OCI-LY1 (cell line): ENCODE results near the gene ZKSCAN4.

Experiments
- H2AFZ ChIP-seq: fragments of 200-600 bp; sonication (generic), shearing (Covaris generic); 2 replicates; pipeline ENCODE4 v1.6.0; 2014; ENCODE audit warnings: antibody characterized with exemption, mild to moderate bottlenecking, low read length
- H3F3A ChIP-seq: fragments of 200-600 bp; sonication (generic), shearing (Covaris generic); 2 replicates; pipeline ENCODE4 v1.6.0; 2014; ENCODE audit warnings: mild to moderate bottlenecking, antibody characterized with exemption, low read length, moderate library complexity; ENCODE audit not compliant: insufficient read depth
- H3K27ac ChIP-seq: fragments of 200-600 bp; sonication (generic); 2 replicates; pipeline ENCODE4 v1.5.1; 2014; ENCODE audit warnings: low read length, mixed run types, mild to moderate bottlenecking, low read depth; ENCODE audit not compliant: poor library complexity, severe bottlenecking
- H3K27me3 ChIP-seq: fragments of 200-600 bp; sonication (generic); 2 replicates; pipeline ENCODE4 v1.6.0; 2014; ENCODE audit warnings: antibody characterized with exemption, mild to moderate bottlenecking, low read length, moderate library complexity; ENCODE audit not compliant: insufficient read depth
- H3K36me3 ChIP-seq: fragments of 200-600 bp; sonication (generic); 2 replicates; pipeline ENCODE4 v1.6.1; 2014; ENCODE audit warnings: mild to moderate bottlenecking, antibody characterized with exemption, low read length, moderate library complexity, mixed read lengths; ENCODE audit not compliant: insufficient read depth
- H3K4me1 ChIP-seq: fragments of 200-600 bp; sonication (generic); 2 replicates; pipeline ENCODE4 v1.5.1; 2014; ENCODE audit warnings: mild to moderate bottlenecking, low read length, moderate library complexity; ENCODE audit not compliant: insufficient read depth, severe bottlenecking
- H3K4me2 ChIP-seq: fragments of 200-600 bp; sonication (generic), shearing (Covaris generic); 2 replicates; pipeline ENCODE4 v1.6.1; 2014; ENCODE audit warnings: low read length
- H3K4me3 ChIP-seq: fragments of 200-600 bp; sonication (generic); 2 replicates; pipeline ENCODE4 v1.5.1; 2014; ENCODE audit warnings: low read length, low read depth, mild to moderate bottlenecking, mixed read lengths; ENCODE audit not compliant: poor library complexity, severe bottlenecking
- H3K79me2 ChIP-seq: fragments of 200-600 bp; shearing (Covaris generic); 2 replicates; pipeline ENCODE4 v1.6.1; 2016; ENCODE audit warnings: mixed run types, low read length, mixed read lengths; ENCODE audit not compliant: insufficient read depth
- H3K9ac ChIP-seq: fragments of 200-600 bp; sonication (generic), shearing (Covaris generic); 2 replicates; pipeline ENCODE4 v1.6.1; 2014; ENCODE audit warnings: mild to moderate bottlenecking, low read length, mixed read lengths
- H3K9me2 ChIP-seq: fragments of 200-600 bp; sonication (generic), shearing (Covaris generic); 2 replicates; pipeline ENCODE4 v1.6.1; 2014; ENCODE audit warnings: low read depth, mild to moderate bottlenecking, low read length, mixed read lengths
- H3K9me3 ChIP-seq: fragments of 200-600 bp; shearing (Covaris generic); 2 replicates; pipeline ENCODE4 v1.6.1; 2014; ENCODE audit warnings: low read length, mixed read lengths
- H4K20me1 ChIP-seq: fragments of 200-600 bp; sonication (generic), shearing (Covaris generic); 2 replicates; pipeline ENCODE4 v1.6.0; 2016; ENCODE audit warnings: mild to moderate bottlenecking, low read length; ENCODE audit not compliant: insufficient read depth
- CTCF ChIP-seq: fragments of 200-600 bp; sonication (generic), shearing (Covaris generic); IDR thresholded peaks from 2 replicates; pipeline ENCODE4 v1.5.1; 2017; ENCODE audit warnings: mild to moderate bottlenecking, antibody characterized with exemption, low read length, moderate library complexity, mixed read lengths
- EZH2 ChIP-seq: fragments of 200-600 bp; sonication (generic), shearing (Covaris generic); IDR thresholded peaks from 2 replicates; pipeline ENCODE4 v1.8.0; 2017; ENCODE audit warnings: borderline replicate concordance, mixed run types, mild to moderate bottlenecking, antibody characterized with exemption, low read length, moderate library complexity, mixed read lengths

ZKSCAN4 gene

GRCh38 chr6:28215425-28215824, 36.6 kb downstream of the ZKSCAN4 start:
- Histone ChIP-seq H3F3A (no peaks in the 10 kb centered on the region), H3K27ac (no peak overlapping the region), H3K36me3 (no peaks in the 10 kb centered on the region), H4K20me1 (no peaks in the 10 kb centered on the region), H3K9me2 (no peaks in the 10 kb centered on the region), H3K4me1 (peaks cover 39% of the 10 kb centered on the region), H3K4me2 (no peak overlapping the region), H3K79me2 (no peaks in the 10 kb centered on the region), H2AFZ (no peak overlapping the region), H3K27me3 (no peaks in the 10 kb centered on the region), H3K4me3 (no peak overlapping the region), H3K9me3 (no peaks in the 10 kb centered on the region), H3K9ac (no peak overlapping the region)
- TF ChIP-seq EZH2 (no peak), CTCF (no peak)

- H3K36me3 ChIP-seq, result no peaks in the 10 kb centered on the region
- H3K4me3 ChIP-seq, result peak overlapping the region; percentile 56
- no peaks in the 10 kb centered on the region for H3K9me2 ChIP-seq
- H3K27me3 ChIP-seq, result 0 out of 2 replicates have a peak, but pooled peaks cover 3% of the 10 kb centered on the region
- H2AFZ ChIP-seq, result no peak overlapping the region
- peaks cover 22% of the 10 kb centered on the region for H3K4me1 ChIP-seq
- H3K27ac ChIP-seq, result no peak overlapping the region
- H3K9me3 ChIP-seq, result no peaks in the 10 kb centered on the region
- H3K9ac ChIP-seq, result no peak overlapping the region
- TF ChIP-seq EZH2 (no peak), CTCF (no peak)
- H3K79me2 ChIP-seq, result no peaks in the 10 kb centered on the region
- peak overlapping the region; percentile 72 for H3K4me2 ChIP-seq
- no peaks in the 10 kb centered on the region for H3F3A ChIP-seq
- H4K20me1 ChIP-seq, result no peaks in the 10 kb centered on the region
These were observed 38.9 kb downstream of the ZKSCAN4 start for GRCh38 chr6:28213213-28213523.

- Histone ChIP-seq H3K9ac (peak overlapping the region; percentile 42; the same call in 1 of the 2 replicates), H3K4me2 (peak overlapping the region; percentile 72), H3K79me2 (no peaks in the 10 kb centered on the region), H3K36me3 (no peaks in the 10 kb centered on the region; the same call in 1 of the 2 replicates), H3K27me3 (peaks cover 4% of the 10 kb centered on the region; the same call in 1 of the 2 replicates), H3K9me3 (no peaks in the 10 kb centered on the region), H3K4me1 (peaks cover 19% of the 10 kb centered on the region), H3K27ac (no peak overlapping the region), H4K20me1 (no peaks in the 10 kb centered on the region), H2AFZ (peak overlapping the region; percentile 67; the same call in 1 of the 2 replicates), H3K4me3 (peak overlapping the region; percentile 56), H3K9me2 (no peaks in the 10 kb centered on the region), H3F3A (no peaks in the 10 kb centered on the region)
- TF ChIP-seq CTCF (peak; percentile 28; the same call in 1 of the 2 replicates), EZH2 (no peak)
These were observed 39.4 kb downstream of the ZKSCAN4 start for GRCh38 chr6:28212510-28213212.
